GDM1 (cell line): Measurements from ENCODE around the gene ME3.

Experiments
- DNase-seq: peaks from one replicate; lab custom pipeline; 2025; lab: John Stamatoyannopoulos, UW

ME3 gene

GRCh38 chr11:86460461-86461385 is 211.7 kb downstream of the ME3 start:
- no peak for DNase-seq

DNA sequence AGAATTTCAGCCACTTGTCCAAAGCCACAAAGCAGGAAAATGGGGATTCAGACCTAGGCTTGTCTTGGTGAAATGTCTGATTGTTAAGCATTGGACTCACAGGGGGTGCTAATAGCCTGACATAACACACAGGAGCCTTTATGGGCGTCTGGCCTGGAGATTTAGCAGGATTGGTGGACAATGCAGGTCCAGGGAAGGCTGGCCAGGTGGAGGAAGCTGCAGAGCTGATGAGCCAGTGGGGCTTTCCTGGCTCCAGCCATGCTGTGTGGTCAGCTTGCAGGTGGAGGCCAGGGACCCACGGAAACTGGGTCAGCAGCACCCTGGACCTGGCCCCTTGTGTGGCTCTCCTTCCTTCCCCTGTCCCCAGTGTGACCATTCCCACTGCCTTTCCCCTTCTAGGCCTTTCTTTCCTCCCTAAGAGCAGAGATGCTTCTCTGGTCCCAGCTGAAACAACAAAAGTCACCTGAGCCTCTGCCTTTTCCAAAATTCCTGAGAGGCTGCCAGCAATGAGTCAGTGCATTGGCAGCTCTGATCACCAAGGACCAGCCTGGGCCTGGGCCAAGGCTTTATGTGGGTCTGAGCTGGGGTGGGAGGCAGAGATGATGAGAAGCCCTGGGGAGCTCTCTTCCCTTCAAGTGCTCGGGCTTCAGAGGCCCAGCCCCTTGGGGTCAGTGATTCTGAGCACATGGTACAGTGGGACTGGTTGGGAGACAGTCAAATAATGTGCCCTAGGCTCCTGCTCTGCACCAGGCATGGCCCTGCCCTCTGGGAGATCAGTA is 212.5 kb downstream of the ME3 start:
- no peak for DNase-seq

DNA sequence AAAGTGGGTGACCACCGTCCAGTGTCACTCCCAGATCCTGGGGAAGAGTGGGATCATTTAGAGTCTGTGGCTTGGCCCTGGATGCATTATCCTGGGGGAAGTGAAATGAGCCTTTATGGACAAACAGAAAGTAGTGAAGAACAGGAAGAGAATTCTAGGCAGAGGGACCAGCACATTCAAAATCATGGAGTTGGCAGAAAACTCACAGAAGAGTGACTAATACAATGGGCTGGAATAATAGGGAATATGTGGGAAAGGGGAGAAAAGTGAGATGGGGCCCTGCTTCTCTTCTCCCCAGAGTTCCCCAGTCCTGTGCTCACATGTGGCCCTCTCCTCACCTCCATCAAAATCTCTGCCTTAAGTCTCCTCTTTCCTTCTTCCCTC is 213.4 kb downstream of the ME3 start:
- no peak for DNase-seq

GRCh38 chr11:86458294-86459001 is 214.0 kb downstream of the ME3 start:
- no peak for DNase-seq

DNA sequence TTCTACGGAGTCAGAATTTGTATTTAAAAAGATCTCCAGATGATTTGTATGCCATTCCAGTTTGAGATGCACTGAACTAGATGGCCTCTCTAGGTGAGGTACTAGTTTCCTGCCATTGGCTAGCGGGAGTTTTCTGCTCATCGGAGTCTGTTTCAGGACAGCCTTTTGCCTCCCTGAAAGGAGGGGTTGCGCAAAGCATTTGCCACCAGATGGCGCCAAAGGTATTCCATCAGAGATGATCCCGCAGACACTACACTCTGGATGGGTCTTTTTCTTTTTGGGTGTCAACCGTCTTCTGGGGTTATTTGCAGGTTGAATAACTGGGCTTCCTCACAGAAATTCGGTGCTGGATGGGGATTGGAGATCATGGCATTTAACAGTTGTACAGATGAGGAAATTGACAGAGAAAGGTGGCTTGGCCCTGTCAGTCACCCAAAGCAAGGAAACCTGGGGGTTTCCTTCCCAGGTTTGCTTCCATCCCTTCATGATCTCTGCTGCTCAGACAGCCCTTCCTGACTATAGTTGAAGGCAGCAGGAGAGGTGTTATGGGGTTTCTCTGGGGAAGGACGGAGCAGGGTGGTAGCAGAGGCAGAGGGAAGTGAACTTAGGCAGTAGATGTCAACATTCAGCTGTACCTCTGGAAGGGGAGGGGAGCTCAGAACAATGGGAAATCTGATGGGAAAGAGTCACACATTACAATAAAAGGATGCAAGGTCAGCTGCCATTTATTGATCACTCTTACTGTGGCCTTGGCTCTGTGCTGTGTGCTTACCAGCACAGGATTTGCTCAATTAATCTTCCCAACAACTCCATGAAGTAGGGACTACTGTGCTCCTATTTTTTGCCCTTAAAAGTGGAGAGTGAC is 216.1 kb downstream of the ME3 start:
- peak; percentile 60 for DNase-seq

DNA sequence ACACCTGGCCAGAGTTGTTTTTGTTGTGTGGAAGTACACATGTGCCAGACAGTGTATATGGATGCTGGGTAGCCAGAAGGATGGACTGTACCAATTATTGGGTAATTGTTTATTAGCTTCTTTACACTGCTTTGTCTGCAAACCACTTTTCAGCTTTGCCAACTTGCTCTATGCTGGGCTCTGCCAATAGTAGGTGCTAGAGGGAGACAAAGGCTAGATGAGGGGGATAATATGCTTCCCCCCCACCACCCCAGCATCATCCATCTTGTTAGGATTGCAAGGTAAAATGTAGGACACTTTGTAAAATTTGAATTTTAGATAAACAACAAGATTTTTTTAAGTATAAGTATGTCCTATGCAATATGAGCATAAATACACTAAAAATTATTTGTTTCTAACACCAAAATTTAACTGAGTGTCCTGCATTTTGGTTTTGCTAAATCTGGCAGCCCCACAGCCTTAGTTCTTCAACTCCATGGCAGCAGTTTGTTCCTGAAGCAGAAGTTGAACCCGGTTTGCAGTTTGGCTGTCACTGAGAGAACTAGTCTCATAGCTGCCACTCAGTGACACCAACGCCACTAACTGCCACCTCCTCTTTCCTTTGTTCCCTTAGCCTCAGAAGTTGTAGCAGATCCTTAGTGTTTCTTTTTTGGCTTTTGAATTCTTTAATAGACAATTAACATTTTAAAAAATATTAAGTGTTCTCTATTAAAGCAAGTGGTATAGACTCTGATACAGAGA is 219.0 kb downstream of the ME3 start:
- no peak for DNase-seq

GRCh38 chr11:86449993-86450629 is 222.3 kb downstream of the ME3 start:
- no peak for DNase-seq

GRCh38 chr11:86447763-86448480 is 224.5 kb downstream of the ME3 start:
- DNase-seq = peak; percentile 10

DNA sequence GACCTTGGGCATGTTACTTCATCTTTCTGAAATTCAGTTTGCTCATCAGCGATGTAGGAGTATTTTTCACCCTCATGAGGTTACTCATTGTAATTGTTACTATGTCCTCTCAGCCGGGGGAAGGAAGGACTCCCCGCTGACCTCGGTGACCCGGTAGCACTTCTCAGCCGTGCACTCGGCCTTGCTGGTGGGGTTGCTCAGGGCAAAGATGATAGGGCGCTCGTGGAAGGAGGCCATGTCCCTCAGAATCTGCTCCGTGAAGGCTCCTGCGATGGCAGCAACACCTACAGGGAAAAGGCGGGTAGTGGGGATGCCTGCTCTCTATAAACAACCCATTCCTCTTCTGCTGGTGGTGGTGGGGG is 225.5 kb downstream of the ME3 start:
- no peak for DNase-seq

DNA sequence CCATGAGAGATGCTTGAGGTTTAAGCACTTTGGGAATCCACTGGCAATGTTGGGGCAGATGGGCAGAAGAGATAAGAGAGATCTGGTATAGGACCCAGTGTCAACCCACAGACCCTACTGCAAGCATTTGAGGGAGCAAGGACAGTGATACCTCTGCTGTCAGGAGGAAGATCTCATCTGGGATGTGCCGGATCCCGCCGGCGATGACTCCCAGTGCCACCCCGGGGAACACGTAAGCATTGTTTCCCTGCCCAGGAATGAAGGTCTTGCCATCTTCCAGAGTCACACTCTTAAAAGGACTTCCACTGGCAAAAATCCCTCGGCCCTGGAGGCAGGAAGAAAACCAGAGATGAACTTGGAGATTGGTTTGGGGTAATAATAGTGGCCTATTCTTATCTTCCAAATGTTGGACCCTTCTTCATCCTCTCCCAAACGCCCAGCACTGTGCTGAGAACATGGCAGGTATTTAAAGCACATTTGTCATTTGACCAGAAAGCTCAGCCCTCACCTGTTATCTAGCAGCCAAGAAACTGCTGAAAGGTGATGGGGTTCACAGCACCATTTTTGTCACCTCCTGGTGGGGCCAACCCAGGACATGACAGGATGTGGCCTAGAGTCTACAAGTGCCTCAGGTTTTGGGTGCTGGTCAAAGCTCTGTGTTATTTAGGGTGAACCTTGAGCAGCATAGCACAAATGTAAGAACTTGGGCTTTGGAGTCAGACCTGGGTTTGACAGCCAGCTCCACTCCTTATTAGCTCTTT is 226.1 kb downstream of the ME3 start:
- no peak for DNase-seq

- DNase-seq = no peak
Observed at GRCh38 chr11:86444981-86445380, 227.4 kb downstream of the ME3 start.

DNA sequence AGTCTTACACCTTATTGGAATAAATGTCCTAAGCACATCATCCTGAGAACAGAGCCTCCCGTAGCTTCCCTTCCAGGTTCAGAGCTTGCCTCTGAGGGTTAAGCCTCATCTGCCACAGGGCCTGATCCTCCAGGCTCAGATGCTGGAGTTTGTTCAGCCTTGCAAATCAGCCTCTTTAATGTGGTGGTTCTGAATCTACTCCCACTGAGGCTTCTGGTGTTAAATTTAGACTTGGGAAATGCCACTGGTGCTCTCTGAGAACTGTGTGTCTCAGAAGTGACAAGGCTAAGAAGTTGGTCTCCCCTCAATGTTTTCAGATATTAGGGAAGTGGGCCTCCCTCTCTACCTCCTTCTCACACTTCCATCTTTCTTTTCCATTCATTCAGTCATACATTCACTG is 229.0 kb downstream of the ME3 start:
- DNase-seq = no peak

DNA sequence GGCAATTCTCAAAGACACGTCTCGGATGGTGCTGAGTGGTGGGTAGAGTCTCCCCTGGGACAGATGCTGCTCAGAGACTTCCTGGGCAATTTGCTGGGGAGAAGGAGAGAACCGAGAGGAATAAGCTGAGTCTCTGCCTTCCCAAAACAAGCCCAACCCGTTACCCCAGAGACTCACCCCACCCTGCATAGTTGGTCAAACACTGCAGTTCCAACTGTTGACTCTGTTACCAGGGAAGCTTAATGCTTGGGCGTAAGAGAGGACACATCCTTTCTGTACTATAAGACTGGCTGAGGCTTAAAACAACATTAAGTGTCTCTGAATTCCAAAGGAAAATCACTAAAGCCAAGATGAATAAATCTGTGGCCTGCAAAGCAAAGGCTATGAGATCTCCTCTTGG is 229.6 kb downstream of the ME3 start:
- no peak for DNase-seq

DNA sequence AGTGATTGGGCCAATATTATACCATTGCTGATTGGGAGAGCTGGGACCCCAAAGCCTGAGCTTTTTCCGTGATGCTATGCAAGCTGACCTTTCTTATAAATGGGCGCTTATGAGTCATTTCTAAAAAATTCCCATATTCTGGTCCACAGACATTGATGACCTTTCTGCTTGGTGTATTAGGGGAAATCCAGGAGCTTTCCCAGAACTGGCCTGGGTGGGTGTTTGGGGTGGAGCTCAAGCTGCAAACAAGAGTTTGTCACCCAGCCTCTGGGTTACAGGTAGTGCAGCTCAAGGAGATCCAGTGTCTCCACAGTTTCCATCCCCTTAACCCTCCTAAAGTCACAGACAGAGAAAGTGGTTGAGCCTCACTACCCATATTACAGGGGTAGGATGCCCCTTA is 230.0 kb downstream of the ME3 start:
- no peak for DNase-seq

DNA sequence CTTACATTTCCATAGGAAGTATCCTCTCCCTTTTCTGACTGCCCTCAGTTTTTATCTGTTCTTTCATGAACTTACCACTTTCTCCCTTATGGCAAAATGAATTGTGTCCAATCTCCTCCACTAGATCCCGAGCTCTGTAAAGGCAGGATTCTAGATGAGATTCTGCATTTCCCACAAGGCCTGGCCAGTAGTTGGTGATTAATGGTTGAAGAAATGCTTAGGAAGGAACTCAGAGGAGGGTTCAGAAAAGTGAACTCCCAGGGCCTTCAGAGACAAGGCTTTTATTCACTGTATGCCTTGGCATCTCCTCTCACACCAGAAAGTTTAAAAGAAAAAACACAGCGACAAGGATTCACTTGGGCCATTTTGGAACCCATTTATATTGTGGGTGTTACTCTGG is 231.6 kb downstream of the ME3 start:
- DNase-seq = no peak

DNA sequence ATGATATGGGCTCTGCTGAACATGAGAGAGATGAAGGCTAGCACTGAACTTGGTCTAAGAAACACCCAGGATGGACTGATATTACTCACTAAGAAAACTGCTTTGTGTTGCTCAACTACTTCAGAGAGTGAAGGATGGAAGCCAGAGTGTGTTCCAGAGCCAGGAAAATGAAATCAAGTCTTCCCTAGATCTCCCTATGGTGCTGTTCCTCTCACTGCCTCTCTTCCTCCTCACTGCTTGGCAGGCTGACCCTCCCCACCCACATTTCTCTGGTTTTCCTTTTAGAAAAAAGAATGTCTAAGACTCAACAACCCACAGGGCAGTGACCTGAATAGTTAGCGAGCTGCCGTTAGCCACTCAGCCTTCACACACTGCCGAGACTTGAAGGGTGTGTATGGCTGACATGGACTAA is 232.1 kb downstream of the ME3 start:
- DNase-seq = no peak

DNA sequence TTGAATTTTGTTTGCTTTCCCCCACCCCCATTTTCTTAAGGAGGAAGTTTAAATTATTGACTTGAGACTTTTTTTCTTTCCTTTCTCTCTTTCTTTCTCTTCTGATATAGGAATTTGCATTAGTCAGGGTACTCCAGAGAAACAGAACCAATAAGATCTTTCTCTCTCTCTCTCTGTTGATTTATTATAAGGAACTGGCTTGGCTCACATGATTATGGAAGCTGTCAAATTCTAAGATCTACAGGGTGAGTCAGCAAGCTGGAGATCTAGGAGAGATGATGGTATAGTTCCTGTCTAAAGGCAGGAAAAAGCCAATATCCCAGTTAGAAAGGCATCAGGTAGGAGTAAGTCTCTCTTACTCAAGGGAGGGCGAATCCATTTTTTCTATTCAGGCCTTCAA is 233.7 kb downstream of the ME3 start:
- no peak for DNase-seq

GRCh38 chr11:86435711-86436110 is 236.7 kb downstream of the ME3 start:
- no peak for DNase-seq
